Erythroblast (primary cell): Measurements from ENCODE around the gene ASAP2.

Experiments
- GATA1 ChIP-seq: IDR thresholded peaks from 2 replicates; pipeline ENCODE4 v1.6.1; 2011; ENCODE audit warnings: low read depth, mild to moderate bottlenecking, control low read depth, low read length, moderate library complexity
- POLR2A ChIP-seq: IDR thresholded peaks from 2 replicates; pipeline ENCODE4 v1.6.1; 2011; ENCODE audit warnings: mild to moderate bottlenecking, low read length

DNA sequence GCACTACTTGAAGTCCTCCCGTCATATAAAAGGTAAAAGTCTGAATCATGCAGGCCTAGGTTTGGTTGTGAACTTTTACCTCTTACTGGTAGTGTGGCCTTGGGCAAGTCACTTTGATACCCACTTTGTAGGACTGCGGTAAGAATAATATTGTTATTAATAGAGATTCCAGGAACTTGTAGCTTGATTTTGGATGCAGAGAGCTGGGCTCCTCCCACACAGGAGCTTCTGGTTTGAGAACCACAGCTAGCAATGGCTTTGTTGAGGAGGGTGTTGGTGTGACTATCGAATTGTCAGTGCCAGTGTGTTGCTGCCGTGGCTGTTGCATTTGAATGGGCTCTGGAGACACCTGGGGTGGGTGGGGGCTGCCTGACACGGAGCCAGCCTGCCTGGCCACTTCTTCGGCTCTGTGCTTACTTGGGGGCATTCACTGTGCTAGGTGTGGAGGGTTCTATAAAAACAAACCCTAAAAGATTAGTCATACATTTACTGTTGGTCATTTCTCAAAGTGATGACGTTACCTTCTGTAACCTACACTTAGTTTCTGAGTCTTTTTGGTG lies 38.5 kb downstream of the ASAP2 start:
- TF ChIP-seq POLR2A (no peak), GATA1 (no peak)
